Superior temporal gyrus (tissue), 1 donor: ENCODE results near the gene CFAP73.
"Not testable (repeated sequence)": the region's sequence is repeated elsewhere in the genome, so short reads cannot be mapped to it uniquely, and the experiment has no call there.

Experiments
- DNase-seq: peaks from one replicate; pipeline ENCODE4 v3.0.0-alpha.2; 2016; ENCODE audit errors: extremely low spot score

Gene CFAP73

DNA sequence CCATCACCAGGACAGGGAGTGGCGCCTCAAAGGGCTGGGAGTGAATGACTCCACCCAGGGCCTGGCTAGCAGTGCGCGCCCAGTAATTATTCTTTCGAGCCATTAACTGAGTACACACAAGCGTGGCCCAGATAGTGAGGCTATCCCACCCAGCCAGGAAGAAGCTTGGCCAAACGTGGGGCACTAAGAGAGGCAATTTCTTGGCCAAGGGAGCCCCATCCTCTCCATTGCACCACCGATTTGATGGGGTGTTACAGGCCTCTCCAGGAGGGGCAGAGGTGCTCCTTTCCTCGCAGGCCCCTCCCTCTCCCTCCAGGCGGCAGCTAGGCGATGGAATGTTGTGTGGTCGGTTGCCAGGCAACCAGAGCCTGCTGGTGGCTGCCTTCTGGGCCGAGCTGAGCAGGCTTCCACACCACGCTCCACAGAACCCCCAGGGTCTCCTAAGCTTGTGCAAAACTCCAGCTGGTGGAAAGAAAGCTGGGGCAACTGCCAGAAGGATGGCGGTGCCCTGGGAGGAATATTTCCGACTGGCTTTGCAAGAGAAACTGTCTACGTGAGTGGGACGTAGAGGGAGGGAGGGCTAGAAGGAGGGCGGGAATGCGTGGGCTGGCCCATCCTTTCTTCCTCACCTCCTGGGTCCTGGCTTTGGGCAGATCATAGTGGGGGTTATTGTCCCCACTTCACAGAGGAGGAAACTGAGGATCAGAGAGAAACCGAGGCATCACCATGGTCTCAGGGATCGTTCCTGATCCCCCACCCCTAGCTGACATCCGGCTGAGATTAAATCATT lies at the start of gene CFAP73:
TSS of gene CFAP73 (plus strand) at position 364 of the 790 bp plus-strand sequence. CDS start at position 498, 134 bp downstream.
- peak; percentile 78 for DNase-seq

DNA sequence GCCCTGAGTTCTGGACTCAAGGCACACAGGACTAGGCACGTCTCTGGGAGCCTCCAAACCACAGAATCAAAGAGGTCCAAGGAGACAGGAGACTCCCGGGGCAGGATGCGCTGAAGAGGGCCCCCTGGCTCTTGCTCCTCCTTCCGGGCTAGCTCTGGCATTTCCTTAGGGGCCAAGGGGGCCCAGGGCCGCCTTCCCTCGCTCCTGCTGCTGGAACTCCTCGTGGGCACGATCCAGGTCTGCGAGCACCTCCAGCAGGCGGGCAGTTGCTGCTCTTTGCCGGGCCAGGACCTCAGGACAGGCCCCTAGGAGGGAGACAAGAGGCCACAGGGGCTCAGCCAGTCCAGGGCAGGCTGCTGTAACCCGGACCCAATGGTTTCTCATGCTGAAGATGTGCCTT lies 49.8 kb upstream of the CFAP73 start:
- DNase-seq, result no peak

DNA sequence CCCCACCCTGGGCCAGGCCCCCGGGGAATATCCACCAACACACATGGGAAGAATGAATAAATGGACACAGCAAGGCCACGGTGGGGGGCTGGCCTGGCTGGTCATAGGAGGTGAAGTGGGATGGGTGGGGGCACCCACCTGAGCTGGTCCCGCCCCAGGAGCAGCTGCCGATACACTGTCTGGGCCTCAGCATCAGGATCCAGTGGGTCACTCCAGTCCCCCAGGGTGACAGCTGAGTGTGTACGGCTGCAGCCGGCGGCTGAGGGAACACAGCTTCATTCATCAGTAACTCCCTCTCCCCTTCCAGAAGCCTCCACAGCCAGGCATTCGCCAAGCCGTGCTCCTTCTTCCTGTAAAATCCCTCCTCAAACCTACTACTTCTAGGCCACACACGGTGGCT lies 47.8 kb upstream of the CFAP73 start:
- DNase-seq, result no peak

DNA sequence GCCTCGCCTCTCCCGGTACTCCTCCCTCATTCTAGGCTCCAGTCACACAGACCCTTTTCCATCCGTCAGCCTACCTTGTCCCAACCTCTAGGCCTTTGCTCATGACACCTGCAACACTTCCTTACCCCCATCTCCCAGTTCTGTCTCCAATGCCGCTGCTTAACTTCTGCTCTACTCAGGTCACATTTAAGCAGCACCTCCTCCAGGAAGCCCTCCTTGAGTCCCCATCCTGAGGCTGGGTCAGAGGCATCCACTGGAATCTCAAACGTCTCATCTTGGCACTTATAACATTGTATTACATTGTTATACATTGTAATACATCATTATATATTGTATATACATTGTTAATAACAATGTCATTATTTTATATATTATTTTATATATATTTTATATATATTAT lies 46.7 kb upstream of the CFAP73 start:
- no peak for DNase-seq

- DNase-seq, result no peak
Measured at GRCh38 chr12:113103756-113104450, 45.6 kb upstream of the CFAP73 start.

DNA sequence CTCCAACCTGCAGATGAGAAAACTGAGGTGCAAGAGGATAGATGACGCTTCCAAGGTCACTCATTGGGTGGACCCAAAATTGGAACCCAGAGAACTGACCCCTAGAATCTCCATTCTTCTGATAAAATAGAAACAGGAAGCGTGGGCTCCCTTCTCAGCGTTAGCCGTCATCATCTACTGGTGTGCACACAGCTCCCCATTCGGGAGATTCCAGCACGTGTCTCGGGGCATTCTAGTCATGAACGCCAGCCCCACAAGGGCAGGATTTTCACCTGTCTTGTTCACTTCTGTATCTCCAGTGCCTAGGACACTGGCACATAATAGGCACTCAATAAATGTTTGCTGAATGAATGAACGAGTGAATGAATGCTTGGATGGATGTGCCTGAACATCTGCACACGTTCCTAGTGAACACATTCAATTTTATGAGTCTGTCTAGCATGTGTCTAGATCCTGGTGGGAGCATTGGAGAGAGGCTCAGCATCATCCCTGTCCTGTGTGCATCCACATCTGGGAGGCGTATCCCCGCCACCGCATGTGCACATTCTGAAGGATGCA lies 44.5 kb upstream of the CFAP73 start:
- no peak for DNase-seq

DNA sequence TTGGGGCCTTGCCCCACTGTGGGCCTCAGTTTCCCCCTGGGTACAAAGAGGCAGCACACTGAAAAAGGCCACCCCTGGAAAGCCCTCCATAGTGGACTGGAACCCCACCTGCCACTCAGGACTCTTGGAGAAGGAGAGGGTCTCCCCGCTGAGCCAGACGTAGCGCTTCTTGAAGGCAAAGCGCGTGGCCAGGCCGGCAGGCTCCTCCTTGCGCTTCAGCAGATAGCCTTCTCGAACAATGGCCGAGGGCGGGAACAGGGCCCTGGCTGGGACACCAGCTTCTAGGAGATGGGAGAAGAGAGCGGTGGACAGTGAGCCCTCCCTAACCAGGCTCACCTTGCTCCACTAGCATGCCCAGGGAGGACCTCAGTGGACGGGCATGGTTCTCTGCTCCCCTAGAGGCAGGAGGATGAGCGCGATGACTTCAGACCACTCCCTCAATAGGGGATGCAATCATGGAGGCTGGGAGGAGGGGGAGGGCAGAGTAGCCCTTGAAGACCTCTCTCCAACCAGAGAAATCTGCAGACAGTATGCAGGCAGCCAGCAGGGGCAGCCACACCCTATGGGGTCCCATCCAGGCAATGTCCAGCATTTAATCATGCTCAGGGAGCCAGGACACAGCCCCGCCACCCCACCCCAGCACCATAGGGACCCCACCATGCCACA lies 43.8 kb upstream of the CFAP73 start:
- DNase-seq, result no peak

GRCh38 chr12:113106361-113106760 lies 43.2 kb upstream of the CFAP73 start:
- no peak for DNase-seq

- DNase-seq, result no peak
Measured at GRCh38 chr12:113108308-113108707, 41.2 kb upstream of the CFAP73 start.

GRCh38 chr12:113109360-113109759 lies 40.2 kb upstream of the CFAP73 start:
- DNase-seq, result no peak

DNA sequence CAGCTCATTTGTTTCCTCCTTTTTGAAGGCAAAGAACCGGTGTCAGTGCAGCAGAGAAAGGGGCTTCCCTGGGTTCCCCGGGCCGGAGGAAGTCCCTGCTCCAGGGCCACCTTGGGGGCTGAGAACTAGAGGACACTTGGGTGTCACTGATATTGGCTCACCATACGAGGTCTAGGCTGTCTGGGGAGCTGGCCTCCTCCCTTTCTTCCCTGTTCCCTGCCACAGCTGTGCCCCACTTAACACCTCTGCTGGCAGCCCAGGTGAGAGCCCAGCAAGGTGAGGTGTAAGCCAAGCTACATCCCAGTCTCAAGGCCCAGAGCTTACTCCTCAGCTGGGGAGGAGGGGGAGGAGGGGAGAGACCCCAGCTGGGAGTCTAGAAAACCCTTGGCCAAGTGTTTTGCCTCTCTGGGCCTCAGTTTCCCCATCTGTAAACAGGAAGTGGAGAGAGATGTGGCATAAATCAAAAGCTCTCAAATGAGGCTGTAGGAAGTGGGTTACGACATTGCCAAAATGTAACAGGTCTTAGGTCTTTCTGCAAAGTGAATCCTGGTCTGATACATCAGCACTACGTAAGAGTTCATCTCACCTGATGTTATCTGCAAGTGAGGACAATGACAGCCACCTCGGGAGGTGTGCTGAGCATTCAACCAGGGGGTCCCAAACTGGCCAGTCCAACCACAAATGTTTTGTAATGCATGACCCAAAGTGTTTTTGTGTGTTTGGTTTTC lies 39.5 kb upstream of the CFAP73 start:
- no peak for DNase-seq

- no peak for DNase-seq
Measured at GRCh38 chr12:113111247-113111646, 38.3 kb upstream of the CFAP73 start.

GRCh38 chr12:113112043-113112899 lies 37.3 kb upstream of the CFAP73 start:
- no peak for DNase-seq

- no peak for DNase-seq
Measured at GRCh38 chr12:113113397-113113796, 36.1 kb upstream of the CFAP73 start.

GRCh38 chr12:113114447-113115178 lies 34.9 kb upstream of the CFAP73 start:
- no peak for DNase-seq

DNA sequence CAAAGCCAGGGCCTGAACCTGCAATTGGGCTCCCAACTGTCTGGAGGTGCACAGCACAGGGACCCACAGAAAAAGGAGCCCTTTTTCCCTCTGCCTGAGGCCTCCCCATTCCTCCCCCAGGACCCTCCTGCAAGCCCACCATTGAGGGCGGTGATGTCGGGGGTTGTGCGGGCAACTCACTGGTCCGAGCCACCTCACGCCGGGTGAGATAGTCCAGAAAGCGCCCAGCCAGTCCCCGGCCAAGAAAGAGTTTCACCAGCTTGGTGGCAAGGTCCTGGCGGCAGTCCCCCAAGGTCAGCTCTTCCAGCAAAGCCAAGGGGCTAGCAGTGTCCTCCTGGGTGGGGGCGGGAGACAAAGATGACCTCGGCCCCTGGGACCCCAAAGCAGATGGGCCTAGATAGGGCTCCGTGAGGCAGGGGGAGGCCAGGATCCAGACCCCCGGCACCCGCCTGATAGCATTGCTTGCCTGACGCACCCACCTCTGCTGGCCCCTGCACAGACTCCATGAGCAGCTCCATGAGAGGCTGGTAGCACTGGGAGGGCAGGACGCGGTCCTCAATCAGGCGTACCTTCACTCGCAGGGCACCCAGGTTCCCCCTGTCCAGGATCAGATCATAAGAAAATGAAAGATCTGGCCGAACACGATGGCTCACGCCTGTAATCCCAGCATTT lies 33.9 kb upstream of the CFAP73 start:
- no peak for DNase-seq

- DNase-seq, result no peak
Measured at GRCh38 chr12:113116875-113117274, 32.6 kb upstream of the CFAP73 start.

- not testable (repeated sequence) for DNase-seq
Measured at GRCh38 chr12:113117684-113118083, 31.8 kb upstream of the CFAP73 start.

- DNase-seq, result no peak
Measured at GRCh38 chr12:113118142-113118541, 31.4 kb upstream of the CFAP73 start.
